PC-3 (cell line): ENCODE results near the gene PMF1. TPM values are rescaled to one million over a fixed set of nuclear protein-coding genes. Genes with fewer than 3 reads are reported as not detected.

Source experiments
- ATAC-seq: fragments of 200-7000 bp; cut with Tn5 transposase; 2 replicates; pipeline ENCODE4 v1.9.1; 2020; ENCODE audit warnings: mild to moderate bottlenecking, moderate library complexity
- BruUV-seq: library from RNA; stranded (reverse); fragments of 400-500 nt; replicated peaks from 2 replicates; lab custom pipeline; 2021; lab: Mats Ljungman, UMichigan
- CTCF ChIA-PET: fragments of 300-600 bp; sonication (Branson Sonifier 250); formaldehyde crosslinking; loops from one replicate; lab custom pipeline; 2022; ENCODE audit warnings: antibody characterized with exemption; lab: Charles Lee
- POLR2A ChIA-PET: fragments of 300-600 bp; sonication (Branson Sonifier 250); formaldehyde crosslinking; loops from one replicate; lab custom pipeline; 2022; ENCODE audit warnings: antibody characterized with exemption; ENCODE audit not compliant: unreplicated experiment; lab: Charles Lee
- DNase-seq: peaks from one replicate; pipeline ENCODE4 v3.0.0-alpha.2; 2015
- H2AFZ ChIP-seq: fragments of 300-600 bp; sonication (generic); 2 replicates; pipeline ENCODE4 v1.6.0; 2016; ENCODE audit warnings: antibody characterized with exemption, low read length
- H3F3A ChIP-seq: fragments of 300-600 bp; sonication (generic); one replicate; pipeline ENCODE4 v1.6.0; 2017; ENCODE audit warnings: antibody characterized with exemption, low read length, control low read depth, mild to moderate bottlenecking; ENCODE audit not compliant: unreplicated experiment
- H3K27ac ChIP-seq: fragments of 300-600 bp; sonication (generic); 2 replicates; pipeline ENCODE4 v1.5.1; 2016; ENCODE audit warnings: mild to moderate bottlenecking, low read length
- H3K27me3 ChIP-seq: fragments of 300-600 bp; sonication (generic); 2 replicates; pipeline ENCODE4 v1.6.1; 2016; ENCODE audit warnings: low read length, mixed read lengths
- H3K36me3 ChIP-seq: fragments of 300-600 bp; sonication (generic); 2 replicates; pipeline ENCODE4 v1.6.1; 2016; ENCODE audit warnings: low read depth, mixed run types, low read length, mixed read lengths
- H3K4me1 ChIP-seq: fragments of 300-600 bp; sonication (generic); 2 replicates; pipeline ENCODE4 v1.5.1; 2016; ENCODE audit warnings: low read length; ENCODE audit not compliant: insufficient read depth
- H3K4me2 ChIP-seq: fragments of 300-600 bp; sonication (generic); 2 replicates; pipeline ENCODE4 v1.6.0; 2016; ENCODE audit warnings: low read length
- H3K4me3 ChIP-seq: fragments of 300-600 bp; sonication (generic); 2 replicates; pipeline ENCODE4 v1.5.1; 2016; ENCODE audit warnings: mild to moderate bottlenecking, low read length, mixed read lengths
- H3K79me2 ChIP-seq: fragments of 300-600 bp; sonication (generic); 2 replicates; pipeline ENCODE4 v1.6.1; 2017; ENCODE audit warnings: low read length, mixed read lengths
- H3K9ac ChIP-seq: fragments of 300-600 bp; sonication (generic); 2 replicates; pipeline ENCODE4 v1.6.0; 2016; ENCODE audit warnings: mild to moderate bottlenecking, low read length
- H3K9me2 ChIP-seq: fragments of 300-600 bp; sonication (generic); replicated peaks from 2 replicates; pipeline ENCODE4 v1.6.1; 2016; ENCODE audit warnings: mixed run types, low read length, mixed read lengths
- H3K9me3 ChIP-seq: fragments of 300-600 bp; sonication (generic); 2 replicates; pipeline ENCODE4 v1.6.1; 2016; ENCODE audit warnings: low read length, mixed read lengths
- H4K20me1 ChIP-seq: fragments of 300-600 bp; sonication (generic); 2 replicates; pipeline ENCODE4 v1.6.1; 2016; ENCODE audit warnings: low read length, mixed read lengths
- EZH2 ChIP-seq: fragments of 300-600 bp; sonication (generic); IDR thresholded peaks from one replicate; pipeline ENCODE4 v1.6.1; 2017; ENCODE audit warnings: antibody characterized with exemption, mild to moderate bottlenecking, low read length; ENCODE audit not compliant: unreplicated experiment
- EZH2phosphoT487 ChIP-seq: fragments of 300-600 bp; sonication (generic); IDR thresholded peaks from 2 replicates; pipeline ENCODE4 v1.6.1; 2018; ENCODE audit warnings: mild to moderate bottlenecking, antibody characterized with exemption, low read length, borderline replicate concordance
- intact Hi-C: fragments of 100-400 bp; cut with micrococcal nuclease; formaldehyde crosslinking; loops from 2 replicates; pipeline ENCODE4 v1.9.0; 2023
- total RNA-seq: library from RNA; depleted of rRNA; stranded (reverse); fragments of >200 nt; gene quantifications from 2 replicates; pipeline ENCODE4 v1.2.3, GENCODE V29; 2014
- TF ChIP-seq, protein P1 (sequence below): fragments of 300-600 bp; sonication (generic); conservative IDR thresholded peaks from 2 replicates; pipeline ENCODE4 v1.5.1; 2017; ENCODE audit warnings: antibody characterized with exemption, low read depth, mild to moderate bottlenecking, low read length

Gene PMF1
- total RNA-seq, 1 experiment from 2014 or later, result 131 TPM

DNA sequence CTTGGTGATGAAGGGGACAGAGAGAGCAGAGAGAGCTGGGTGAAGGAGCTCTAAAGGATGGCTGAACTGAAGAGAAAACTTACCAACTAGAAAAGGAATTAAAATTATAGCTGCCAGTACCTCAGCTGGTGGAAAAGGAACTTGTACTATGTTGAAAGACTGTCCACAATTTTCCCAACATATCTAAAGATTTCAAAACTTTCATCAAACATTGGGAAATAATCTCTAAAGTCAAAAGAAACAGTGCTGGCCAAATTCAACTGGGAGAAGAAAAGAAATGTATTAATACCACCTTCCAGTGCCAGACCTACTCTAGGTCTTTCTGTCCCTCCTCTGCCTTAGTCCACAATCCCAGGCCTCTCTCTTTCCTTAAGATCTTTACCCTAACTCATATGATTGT, 63.7 kb downstream of the PMF1 start:
- Histone ChIP-seq H2AFZ (no peak overlapping the region), H3K9me2 (no peaks in the 10 kb centered on the region), H3K9ac (no peak overlapping the region), H4K20me1 (peaks cover 31% of the 10 kb centered on the region), H3K36me3 (peaks cover 78% of the 10 kb centered on the region), H3K9me3 (no peaks in the 10 kb centered on the region), H3K4me3 (no peak overlapping the region), H3K27ac (no peak overlapping the region), H3K4me2 (no peak overlapping the region), H3K79me2 (peaks cover 38% of the 10 kb centered on the region), H3F3A (no peaks in the 10 kb centered on the region), H3K4me1 (peaks cover 10% of the 10 kb centered on the region), H3K27me3 (no peaks in the 10 kb centered on the region)
- no peak for TF ChIP-seq EZH2phosphoT487
- TF ChIP-seq, protein P1, sequence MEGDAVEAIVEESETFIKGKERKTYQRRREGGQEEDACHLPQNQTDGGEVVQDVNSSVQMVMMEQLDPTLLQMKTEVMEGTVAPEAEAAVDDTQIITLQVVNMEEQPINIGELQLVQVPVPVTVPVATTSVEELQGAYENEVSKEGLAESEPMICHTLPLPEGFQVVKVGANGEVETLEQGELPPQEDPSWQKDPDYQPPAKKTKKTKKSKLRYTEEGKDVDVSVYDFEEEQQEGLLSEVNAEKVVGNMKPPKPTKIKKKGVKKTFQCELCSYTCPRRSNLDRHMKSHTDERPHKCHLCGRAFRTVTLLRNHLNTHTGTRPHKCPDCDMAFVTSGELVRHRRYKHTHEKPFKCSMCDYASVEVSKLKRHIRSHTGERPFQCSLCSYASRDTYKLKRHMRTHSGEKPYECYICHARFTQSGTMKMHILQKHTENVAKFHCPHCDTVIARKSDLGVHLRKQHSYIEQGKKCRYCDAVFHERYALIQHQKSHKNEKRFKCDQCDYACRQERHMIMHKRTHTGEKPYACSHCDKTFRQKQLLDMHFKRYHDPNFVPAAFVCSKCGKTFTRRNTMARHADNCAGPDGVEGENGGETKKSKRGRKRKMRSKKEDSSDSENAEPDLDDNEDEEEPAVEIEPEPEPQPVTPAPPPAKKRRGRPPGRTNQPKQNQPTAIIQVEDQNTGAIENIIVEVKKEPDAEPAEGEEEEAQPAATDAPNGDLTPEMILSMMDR, result no peak
- no peak for TF ChIP-seq EZH2
- POLR2A ChIA-PET, result no interaction called here
- no peak for ATAC-seq
- intact Hi-C loops, result no loop called here
- CTCF ChIA-PET, result interaction anchor here (0.7 kb wide), 1 partner anchor 150 kb away, joined by 6 read pairs; no protein-coding TSS in a partner anchor
- BruUV-seq, result no TSS peak
- DNase-seq, result no peak

DNA sequence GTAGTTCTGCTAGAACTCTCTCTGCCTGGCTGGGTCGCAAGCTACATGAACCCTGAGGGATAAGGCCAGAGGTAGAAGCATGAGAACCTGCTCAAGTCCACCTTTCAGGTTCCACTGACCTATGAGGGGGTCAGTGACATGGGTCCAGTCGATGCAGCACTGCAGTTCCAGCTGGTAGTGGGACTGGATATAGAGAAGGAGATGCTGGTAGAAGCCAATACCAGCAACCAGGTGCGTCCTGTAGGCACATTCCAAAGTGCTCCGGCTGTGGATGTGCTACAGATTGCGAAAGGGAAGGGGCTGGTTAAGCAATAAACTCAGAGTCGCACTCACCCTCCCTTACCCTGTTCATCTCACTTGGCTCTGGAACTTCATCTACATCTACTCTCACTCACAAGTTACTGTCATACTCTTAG, 64.2 kb downstream of the PMF1 start:
- POLR2A ChIA-PET, result no interaction called here
- TF ChIP-seq, protein P1, result no peak
- no peak for TF ChIP-seq EZH2
- TF ChIP-seq EZH2phosphoT487, result no peak
- Histone ChIP-seq H4K20me1 (peaks cover 35% of the 10 kb centered on the region), H3K27ac (no peak overlapping the region), H3F3A (no peaks in the 10 kb centered on the region), H3K36me3 (peaks cover 74% of the 10 kb centered on the region), H3K4me1 (peaks cover 11% of the 10 kb centered on the region), H3K9ac (no peak overlapping the region), H3K4me3 (no peak overlapping the region), H3K9me2 (no peaks in the 10 kb centered on the region), H2AFZ (no peak overlapping the region), H3K4me2 (no peak overlapping the region), H3K27me3 (no peaks in the 10 kb centered on the region), H3K79me2 (peaks cover 43% of the 10 kb centered on the region), H3K9me3 (no peaks in the 10 kb centered on the region)
- BruUV-seq, result no TSS peak
- DNase-seq, result no peak
- intact Hi-C loops, result no loop called here
- ATAC-seq, result no peak
- CTCF ChIA-PET, result interaction anchor here (0.7 kb wide), 1 partner anchor 151 kb away, joined by 6 read pairs; no protein-coding TSS in a partner anchor

DNA sequence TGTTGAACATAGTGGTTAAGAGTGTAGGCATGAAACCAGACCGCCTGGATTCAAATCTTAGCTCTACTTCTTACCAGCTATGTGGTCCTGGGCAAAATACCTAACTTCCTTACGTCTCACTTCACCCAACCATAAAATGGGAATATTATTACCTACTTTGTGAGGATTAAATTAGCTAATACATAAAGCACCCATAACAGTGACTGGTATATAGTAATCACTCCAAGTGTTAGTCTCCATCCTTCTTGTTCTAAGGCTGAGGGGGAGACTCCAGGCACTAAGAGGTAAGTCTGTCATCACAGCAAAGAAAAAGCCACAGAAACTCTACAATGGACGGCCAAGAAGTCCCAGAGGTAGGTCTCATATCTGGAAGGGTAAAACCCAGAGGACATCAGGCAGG, 67.0 kb downstream of the PMF1 start:
- Histone ChIP-seq H3K9me3 (no peaks in the 10 kb centered on the region), H3K4me3 (no peak overlapping the region), H3K27ac (no peak overlapping the region), H4K20me1 (peaks cover 36% of the 10 kb centered on the region), H3K79me2 (peaks cover 69% of the 10 kb centered on the region), H3K9ac (no peak overlapping the region), H3K27me3 (no peaks in the 10 kb centered on the region), H3K36me3 (peaks cover 47% of the 10 kb centered on the region), H3K4me2 (no peak overlapping the region), H3K9me2 (no peaks in the 10 kb centered on the region), H3K4me1 (peaks cover 30% of the 10 kb centered on the region), H3F3A (no peaks in the 10 kb centered on the region), H2AFZ (no peak overlapping the region)
- no TSS peak for BruUV-seq
- DNase-seq, result no peak
- TF ChIP-seq, protein P1, result no peak
- TF ChIP-seq EZH2phosphoT487 (no peak), EZH2 (no peak)
- intact Hi-C loops, result no loop called here
- CTCF ChIA-PET, result no interaction called here
- POLR2A ChIA-PET, result no interaction called here
- no peak for ATAC-seq
